T-helper 9 cell (primary cell): ENCODE data around the gene NADSYN1.
A peak's percentile ranks its signal among the peaks of the same experiment; 100 is the strongest.

ENCODE experiments used
- DNase-seq: peaks from one replicate; pipeline ENCODE4 v3.0.0-alpha.2; 2020

The NADSYN1 gene

GRCh38 chr11:71451596-71452198, 1.3 kb upstream of the NADSYN1 start:
- no peak for DNase-seq

- DNase-seq = peak; percentile 38
Measured at GRCh38 chr11:71452199-71453036, 585 bp upstream of the NADSYN1 start.

- no peak for DNase-seq
Measured at GRCh38 chr11:71453918-71454304, 908 bp downstream of the NADSYN1 start.

- DNase-seq = peak; percentile 31
Measured at GRCh38 chr11:71454470-71455113, 1.6 kb downstream of the NADSYN1 start.

DNA sequence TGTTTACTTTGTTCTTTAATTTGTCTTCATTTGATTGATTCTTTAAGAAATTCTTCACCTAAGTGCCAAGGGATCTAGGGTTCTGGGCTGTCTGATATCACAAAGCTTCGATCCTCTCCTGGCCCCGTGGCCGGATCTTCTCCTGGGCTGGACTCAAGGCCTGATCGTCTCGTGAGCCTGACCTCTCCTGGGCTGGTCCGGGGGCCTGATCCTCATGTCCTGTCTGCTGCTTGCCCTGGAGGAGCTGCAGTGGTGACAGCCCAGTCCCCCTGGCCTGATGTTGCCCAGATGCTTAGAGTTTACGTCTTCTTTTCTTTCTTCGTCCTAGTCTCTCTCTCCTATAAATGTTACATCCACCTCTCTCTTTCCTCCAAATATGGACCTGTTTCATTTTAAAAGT, 3.3 kb downstream of the NADSYN1 start:
- DNase-seq = no peak

DNA sequence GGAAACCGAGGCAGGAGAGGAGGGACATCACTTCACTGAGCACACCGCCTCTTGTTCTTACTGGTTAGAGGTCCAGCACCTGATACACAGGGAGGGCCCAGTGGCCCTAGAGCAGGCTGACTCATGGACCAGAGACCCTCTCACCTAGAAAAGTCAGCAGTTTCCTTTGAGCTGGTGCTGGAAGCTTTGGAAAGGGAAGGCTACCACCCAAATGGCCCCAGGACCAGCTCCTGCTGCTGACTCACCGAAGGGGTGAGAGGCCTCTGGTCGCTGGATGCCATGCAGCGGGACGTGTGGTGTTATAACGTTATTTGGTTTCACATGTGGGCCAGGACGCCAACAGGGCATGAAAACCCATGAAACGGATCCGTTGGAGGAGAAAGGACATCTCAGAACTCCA, 3.8 kb downstream of the NADSYN1 start:
- DNase-seq = no peak

DNA sequence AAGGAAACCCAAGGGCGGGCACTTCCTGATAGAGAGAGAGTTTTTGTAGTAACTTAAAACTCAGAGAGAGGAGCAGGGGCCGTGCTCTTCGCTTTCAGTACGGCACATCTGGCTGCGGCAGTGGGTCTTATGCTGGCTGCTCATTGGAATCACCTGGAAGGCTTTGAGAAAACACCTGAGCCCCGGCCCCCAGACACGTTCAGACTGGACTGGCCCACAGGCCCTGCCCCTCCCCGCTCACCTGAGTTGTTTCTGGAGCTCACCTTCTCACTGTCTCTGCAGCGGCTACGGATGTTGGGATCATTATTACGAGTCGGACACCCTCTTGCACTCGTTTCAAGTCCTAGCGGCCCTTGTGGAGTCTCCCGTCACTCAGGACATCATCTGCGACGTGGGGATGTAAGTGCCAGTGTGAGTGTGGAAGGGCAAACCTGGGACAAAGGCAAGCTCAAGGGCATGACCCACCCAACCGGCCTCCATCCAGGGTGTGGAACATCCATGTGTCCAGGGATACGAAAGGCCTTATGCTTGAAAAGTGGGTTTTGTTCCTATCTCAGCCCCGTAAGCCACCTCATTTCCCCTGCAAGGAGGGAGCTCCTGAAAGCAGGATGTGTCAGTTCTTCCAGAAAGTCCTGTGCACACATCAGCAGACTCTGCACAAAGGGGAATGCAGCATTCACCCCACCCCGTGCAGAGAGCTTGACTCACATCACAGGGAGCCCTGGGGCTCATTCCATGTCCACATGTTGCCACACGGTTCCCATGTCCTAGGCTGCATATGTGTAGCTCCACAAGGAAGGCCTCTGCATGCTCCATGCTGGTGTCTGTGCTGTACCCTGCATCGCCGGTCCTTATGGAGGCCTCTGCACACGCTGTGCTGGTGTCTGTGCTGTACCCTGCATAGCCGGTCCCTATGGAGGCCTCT, 5.4 kb downstream of the NADSYN1 start:
- DNase-seq = no peak

- no peak for DNase-seq
Measured at GRCh38 chr11:71459076-71459766, 6.2 kb downstream of the NADSYN1 start.

- DNase-seq = no peak
Measured at GRCh38 chr11:71459767-71460320, 6.8 kb downstream of the NADSYN1 start.

DNA sequence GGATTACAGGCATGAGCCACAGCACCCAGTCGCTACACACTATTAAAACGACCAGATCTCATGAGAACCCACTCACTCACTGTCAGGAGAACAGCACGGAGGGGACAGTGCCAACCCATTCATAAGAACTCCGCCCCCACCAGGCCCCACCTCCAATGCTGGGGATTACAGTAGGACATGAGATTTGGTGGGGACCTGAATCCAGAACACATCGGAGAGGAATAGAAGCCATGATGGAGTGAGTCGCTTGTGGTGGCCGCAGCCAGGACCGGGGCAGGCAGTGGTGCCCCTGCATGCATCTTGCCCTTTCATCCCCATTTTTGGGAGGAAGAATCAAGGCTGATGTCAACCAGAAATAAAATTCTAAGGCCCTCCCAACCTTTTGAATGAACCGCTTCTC, 8.7 kb downstream of the NADSYN1 start:
- DNase-seq = no peak

GRCh38 chr11:71462726-71463125, 9.7 kb downstream of the NADSYN1 start:
- no peak for DNase-seq

GRCh38 chr11:71463331-71464211, 10.6 kb downstream of the NADSYN1 start:
- DNase-seq = no peak

DNA sequence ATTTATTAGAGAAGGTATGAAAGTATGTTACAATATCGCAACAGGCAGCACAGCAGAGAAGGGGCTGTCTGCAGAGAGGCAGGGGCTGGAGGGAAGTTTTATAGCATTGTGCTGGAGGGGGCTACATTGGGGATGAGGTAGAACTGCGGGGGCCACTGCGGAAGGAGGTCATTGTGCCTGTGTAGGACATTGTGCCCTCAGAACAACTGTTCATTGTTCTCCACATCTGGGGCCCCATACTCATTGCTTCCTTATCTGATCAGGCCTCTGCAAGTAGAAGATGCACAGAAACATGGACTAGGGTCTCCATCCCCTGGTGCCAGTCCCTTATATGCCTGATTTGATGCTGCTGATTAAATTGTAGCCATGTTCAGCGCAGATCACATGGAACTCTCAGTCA, 12.1 kb downstream of the NADSYN1 start:
- DNase-seq = no peak

- no peak for DNase-seq
Measured at GRCh38 chr11:71466358-71466757, 13.4 kb downstream of the NADSYN1 start.

GRCh38 chr11:71467164-71467563, 14.2 kb downstream of the NADSYN1 start:
- DNase-seq = no peak

DNA sequence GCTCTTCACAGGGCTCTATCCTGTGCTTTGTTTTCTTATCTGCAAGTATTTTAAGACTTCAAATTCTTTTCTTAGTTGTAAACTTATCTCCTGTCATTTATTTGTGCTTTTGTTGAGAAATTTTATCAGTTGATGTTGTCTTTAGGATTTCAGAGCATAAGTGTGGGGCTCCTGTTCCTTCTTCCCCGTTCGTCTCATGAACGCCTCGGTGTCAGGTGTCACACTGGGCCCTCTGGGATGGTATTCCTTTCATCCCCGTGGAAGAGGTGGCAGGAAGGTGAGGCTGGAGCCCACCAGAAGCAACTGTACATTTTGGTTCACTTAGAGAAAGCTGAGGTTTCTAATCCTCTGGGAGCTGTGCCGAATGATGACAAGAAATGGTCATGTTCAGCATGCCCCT, 17.9 kb downstream of the NADSYN1 start:
- DNase-seq = no peak

- DNase-seq = no peak
Measured at GRCh38 chr11:71472357-71472885, 19.4 kb downstream of the NADSYN1 start.

- no peak for DNase-seq
Measured at GRCh38 chr11:71472941-71473792, 20.2 kb downstream of the NADSYN1 start.

DNA sequence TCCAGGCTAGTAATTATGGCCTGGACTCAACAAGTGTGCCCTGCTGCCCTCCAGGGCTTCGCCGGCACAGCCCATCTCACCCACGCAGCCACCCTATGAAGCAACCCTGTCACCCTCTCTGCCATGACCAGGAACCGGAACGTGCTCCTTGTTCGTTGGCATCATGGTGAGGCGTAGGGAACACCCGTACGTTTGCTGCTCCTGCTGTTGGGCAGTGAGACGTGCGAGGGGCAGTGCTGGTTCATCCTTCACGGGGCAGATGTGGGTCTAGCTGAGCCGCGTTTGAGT, 20.7 kb downstream of the NADSYN1 start:
- DNase-seq = no peak
